WTC11 (cell line): ENCODE results near the gene KISS1R. TPM values are rescaled to one million over a fixed set of nuclear protein-coding genes. Genes with fewer than 3 reads are reported as not detected.

Source experiments
- ATAC-seq: fragments of 200-7000 bp; cut with Tn5 transposase; 2 replicates; pipeline ENCODE4 v1.10.0; 2021; ENCODE audit warnings: mild to moderate bottlenecking, moderate library complexity
- CTCF ChIA-PET: fragments of 300-600 bp; sonication (Branson Sonifier 250); formaldehyde crosslinking; loops from one replicate; lab custom pipeline; 2021; ENCODE audit warnings: antibody characterized with exemption; lab: Charles Lee
- POLR2A ChIA-PET: fragments of 350-600 bp; sonication (Branson Sonifier 250); formaldehyde crosslinking; loops from one replicate; lab custom pipeline; 2021; ENCODE audit warnings: antibody characterized with exemption; lab: Charles Lee
- DNase-seq: peaks from one replicate; pipeline ENCODE4 v3.0.0; 2021; ENCODE audit warnings: low spot score
- H3K27ac Mint-ChIP-seq: 2 replicates; pipeline ENCODE4 v1.8.0; 2021; ENCODE audit warnings: mixed read lengths
- H3K27me3 Mint-ChIP-seq: 2 replicates; pipeline ENCODE4 v1.8.0; 2021; ENCODE audit warnings: low read depth, mild to moderate bottlenecking, moderate library complexity, mixed read lengths
- H3K36me3 Mint-ChIP-seq: 2 replicates; pipeline ENCODE4 v1.8.0; 2021; ENCODE audit warnings: mixed read lengths
- H3K4me1 Mint-ChIP-seq: 2 replicates; pipeline ENCODE4 v1.8.0; 2022; ENCODE audit warnings: mixed read lengths
- H3K4me3 Mint-ChIP-seq: 2 replicates; pipeline ENCODE4 v1.8.0; 2021; ENCODE audit warnings: mild to moderate bottlenecking, moderate library complexity, mixed read lengths
- H3K9me3 Mint-ChIP-seq: 2 replicates; pipeline ENCODE4 v1.8.0; 2021; ENCODE audit warnings: mixed read lengths
- ESRRA ChIP-seq: sonication (generic); formaldehyde crosslinking; IDR thresholded peaks from 2 replicates; pipeline ENCODE4 v1.8.1; 2022; ENCODE audit warnings: mild to moderate bottlenecking, missing genetic modification reagents, borderline replicate concordance
- ETV6 ChIP-seq: sonication (generic); formaldehyde crosslinking; IDR thresholded peaks from 2 replicates; pipeline ENCODE4 v1.8.1; 2022; ENCODE audit warnings: mild to moderate bottlenecking, missing genetic modification reagents
- KAT7 ChIP-seq: sonication (generic); formaldehyde crosslinking; IDR thresholded peaks from 2 replicates; pipeline ENCODE4 v1.8.1; 2023; ENCODE audit warnings: missing genetic modification reagents, mild to moderate bottlenecking, borderline replicate concordance
- MYBL2 ChIP-seq: sonication (generic); formaldehyde crosslinking; IDR thresholded peaks from 2 replicates; pipeline ENCODE4 v1.8.1; 2023; ENCODE audit warnings: mild to moderate bottlenecking, moderate library complexity, missing genetic modification reagents
- NR2C2 ChIP-seq: sonication (generic); formaldehyde crosslinking; IDR thresholded peaks from 2 replicates; pipeline ENCODE4 v1.8.0; 2022; ENCODE audit warnings: mild to moderate bottlenecking, missing genetic modification reagents
- PRRX2 ChIP-seq: fragments of 250-450 bp; sonication (Bioruptor Pico); IDR thresholded peaks from 2 replicates; pipeline ENCODE4 v1.8.0; 2021; ENCODE audit warnings: mild to moderate bottlenecking
- SMAD3 ChIP-seq: sonication (generic); formaldehyde crosslinking; IDR thresholded peaks from 2 replicates; pipeline ENCODE4 v1.8.0; 2022; ENCODE audit warnings: missing genetic modification reagents, mild to moderate bottlenecking, borderline replicate concordance
- SMAD4 ChIP-seq: sonication (generic); formaldehyde crosslinking; IDR thresholded peaks from 2 replicates; pipeline ENCODE4 v1.8.0; 2022; ENCODE audit warnings: mild to moderate bottlenecking, missing genetic modification reagents
- TCF7 ChIP-seq: sonication (generic); formaldehyde crosslinking; IDR thresholded peaks from 2 replicates; pipeline ENCODE4 v1.8.0; 2022; ENCODE audit warnings: mild to moderate bottlenecking, low read depth, missing genetic modification reagents, moderate library complexity
- ZNF121 ChIP-seq: sonication (generic); formaldehyde crosslinking; IDR thresholded peaks from 2 replicates; pipeline ENCODE4 v1.8.0; 2023; ENCODE audit warnings: missing genetic modification reagents
- ZNF219 ChIP-seq: sonication (generic); formaldehyde crosslinking; IDR thresholded peaks from 2 replicates; pipeline ENCODE4 v1.8.0; 2023; ENCODE audit warnings: missing genetic modification reagents, mild to moderate bottlenecking, borderline replicate concordance
- ZNF416 ChIP-seq: fragments of 250-450 bp; sonication (Bioruptor Pico); IDR thresholded peaks from 2 replicates; pipeline ENCODE4 v1.9.0; 2021; ENCODE audit warnings: mild to moderate bottlenecking, inconsistent platforms
- ZNF423 ChIP-seq: fragments of 250-450 bp; sonication (Bioruptor Pico); IDR thresholded peaks from 2 replicates; pipeline ENCODE4 v2.1.2; 2022; ENCODE audit warnings: mild to moderate bottlenecking, moderate library complexity
- total RNA-seq: library from RNA; stranded (reverse); gene quantifications from 3 replicates; pipeline ENCODE4 v1.2.3, GENCODE V29; 2021
- TF ChIP-seq, protein P1 (sequence below): sonication (generic); formaldehyde crosslinking; conservative IDR thresholded peaks from 2 replicates; pipeline ENCODE4 v1.8.1; 2022; ENCODE audit warnings: mild to moderate bottlenecking, missing genetic modification reagents
- TF ChIP-seq, protein P2 (sequence below): sonication (generic); formaldehyde crosslinking; IDR thresholded peaks from 2 replicates; pipeline ENCODE4 v1.8.0; 2023; ENCODE audit warnings: missing genetic modification reagents, mild to moderate bottlenecking, borderline replicate concordance
- TF ChIP-seq, protein P3 (sequence below): sonication (generic); formaldehyde crosslinking; IDR thresholded peaks from 2 replicates; pipeline ENCODE4 v1.8.1; 2023; ENCODE audit warnings: mild to moderate bottlenecking, moderate library complexity, missing genetic modification reagents

KISS1R gene
- total RNA-seq, 1 experiment from 2014 or later = 2.9 TPM

DNA sequence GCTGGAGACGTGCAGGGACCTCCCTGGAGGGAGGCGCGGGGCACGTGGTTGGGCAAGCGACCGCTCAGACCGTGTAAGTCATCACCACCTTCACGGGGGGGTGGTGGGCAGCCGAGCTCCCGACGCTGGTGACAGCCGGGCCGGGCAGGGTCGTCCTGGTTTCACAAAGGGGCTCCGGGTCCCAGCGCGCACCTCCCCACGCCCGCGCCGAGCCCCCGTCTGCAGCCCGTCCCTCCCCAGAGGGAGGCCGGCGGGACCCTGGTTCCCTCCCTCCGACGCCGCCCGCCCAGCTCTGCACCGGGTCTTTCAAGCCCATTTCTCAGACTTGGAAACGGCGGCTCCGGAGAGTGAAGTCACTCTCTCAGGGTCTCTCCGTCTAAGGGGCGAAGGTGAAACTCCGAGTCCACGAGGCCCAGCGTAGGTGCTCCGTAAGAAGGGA is 8.0 kb downstream of the KISS1R start (continued):
- TF ChIP-seq, protein P1, sequence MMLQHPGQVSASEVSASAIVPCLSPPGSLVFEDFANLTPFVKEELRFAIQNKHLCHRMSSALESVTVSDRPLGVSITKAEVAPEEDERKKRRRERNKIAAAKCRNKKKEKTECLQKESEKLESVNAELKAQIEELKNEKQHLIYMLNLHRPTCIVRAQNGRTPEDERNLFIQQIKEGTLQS = no peak
- TF ChIP-seq TCF7 (CRISPR knock-in tag) = no peak
- no peak for TF ChIP-seq MYBL2 (CRISPR knock-in tag)

DNA sequence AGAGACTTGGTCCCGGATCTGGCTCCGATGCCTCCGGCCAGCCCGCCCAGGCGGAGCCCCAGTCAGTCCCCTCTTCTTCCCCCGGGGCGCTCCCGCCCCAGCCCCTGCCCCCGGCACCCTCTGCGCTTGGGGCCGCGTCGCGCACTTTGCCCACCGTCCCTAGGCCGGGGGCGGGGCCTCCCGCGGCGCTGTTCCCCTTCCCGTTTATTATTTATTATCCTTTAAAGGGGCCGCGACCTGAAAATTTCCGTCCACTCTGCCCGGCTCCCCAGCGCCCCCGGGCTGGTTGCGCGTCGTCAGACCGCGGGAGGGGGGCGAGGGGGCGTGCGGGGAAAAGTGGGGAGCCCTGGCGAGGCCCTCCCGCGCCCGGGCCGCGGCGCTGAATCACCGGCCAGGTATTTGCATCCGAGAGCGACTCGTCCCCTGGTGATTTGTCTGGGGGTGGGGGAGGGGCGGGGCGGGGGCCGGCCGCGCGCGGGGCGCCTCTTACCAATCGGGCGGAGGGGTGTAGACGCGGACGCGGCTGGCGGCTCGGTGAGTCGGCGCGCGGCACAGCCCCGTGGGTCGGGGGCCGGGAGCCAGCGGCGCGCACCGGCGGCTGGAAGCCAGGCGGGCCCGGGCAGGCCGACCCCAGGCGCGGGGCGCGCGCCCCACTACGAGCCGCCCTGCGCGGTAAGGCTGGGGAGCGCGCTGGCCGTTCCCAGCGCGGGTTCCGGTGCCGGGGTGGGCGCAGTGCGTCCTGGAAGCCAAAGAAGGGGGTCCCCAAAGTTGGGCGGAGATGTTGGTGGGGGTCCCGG is 8.6 kb downstream of the KISS1R start, which contains the start of gene ARID3A:
TSS of gene ARID3A (plus strand) at position 510 of the 797 bp plus-strand sequence. CDS start 3,494 bp downstream, outside the sequence.
- H3K9me3 Mint-ChIP-seq = no peaks in the 10 kb centered on the region
- peak; percentile 85 for DNase-seq
- no peak within 1 kb of the TSS for H3K27ac Mint-ChIP-seq
- H3K4me3 Mint-ChIP-seq = peak within 1 kb of the TSS; percentile 75
- ChIA-PET CTCF (interaction anchor here (1.1 kb wide), 1 partner anchor 96 kb away, joined by 3 read pairs; no protein-coding TSS in a partner anchor), POLR2A (no interaction called here)
- TF ChIP-seq ZNF121 (peak; percentile 97), ETV6 (CRISPR knock-in tag) (peak; percentile 5; the same call in 1 of the 2 replicates), ESRRA (no peak), KAT7 (CRISPR knock-in tag) (0 out of 2 replicates have a peak, but pooled peaks have one; percentile 60)
- TF ChIP-seq, protein P2, sequence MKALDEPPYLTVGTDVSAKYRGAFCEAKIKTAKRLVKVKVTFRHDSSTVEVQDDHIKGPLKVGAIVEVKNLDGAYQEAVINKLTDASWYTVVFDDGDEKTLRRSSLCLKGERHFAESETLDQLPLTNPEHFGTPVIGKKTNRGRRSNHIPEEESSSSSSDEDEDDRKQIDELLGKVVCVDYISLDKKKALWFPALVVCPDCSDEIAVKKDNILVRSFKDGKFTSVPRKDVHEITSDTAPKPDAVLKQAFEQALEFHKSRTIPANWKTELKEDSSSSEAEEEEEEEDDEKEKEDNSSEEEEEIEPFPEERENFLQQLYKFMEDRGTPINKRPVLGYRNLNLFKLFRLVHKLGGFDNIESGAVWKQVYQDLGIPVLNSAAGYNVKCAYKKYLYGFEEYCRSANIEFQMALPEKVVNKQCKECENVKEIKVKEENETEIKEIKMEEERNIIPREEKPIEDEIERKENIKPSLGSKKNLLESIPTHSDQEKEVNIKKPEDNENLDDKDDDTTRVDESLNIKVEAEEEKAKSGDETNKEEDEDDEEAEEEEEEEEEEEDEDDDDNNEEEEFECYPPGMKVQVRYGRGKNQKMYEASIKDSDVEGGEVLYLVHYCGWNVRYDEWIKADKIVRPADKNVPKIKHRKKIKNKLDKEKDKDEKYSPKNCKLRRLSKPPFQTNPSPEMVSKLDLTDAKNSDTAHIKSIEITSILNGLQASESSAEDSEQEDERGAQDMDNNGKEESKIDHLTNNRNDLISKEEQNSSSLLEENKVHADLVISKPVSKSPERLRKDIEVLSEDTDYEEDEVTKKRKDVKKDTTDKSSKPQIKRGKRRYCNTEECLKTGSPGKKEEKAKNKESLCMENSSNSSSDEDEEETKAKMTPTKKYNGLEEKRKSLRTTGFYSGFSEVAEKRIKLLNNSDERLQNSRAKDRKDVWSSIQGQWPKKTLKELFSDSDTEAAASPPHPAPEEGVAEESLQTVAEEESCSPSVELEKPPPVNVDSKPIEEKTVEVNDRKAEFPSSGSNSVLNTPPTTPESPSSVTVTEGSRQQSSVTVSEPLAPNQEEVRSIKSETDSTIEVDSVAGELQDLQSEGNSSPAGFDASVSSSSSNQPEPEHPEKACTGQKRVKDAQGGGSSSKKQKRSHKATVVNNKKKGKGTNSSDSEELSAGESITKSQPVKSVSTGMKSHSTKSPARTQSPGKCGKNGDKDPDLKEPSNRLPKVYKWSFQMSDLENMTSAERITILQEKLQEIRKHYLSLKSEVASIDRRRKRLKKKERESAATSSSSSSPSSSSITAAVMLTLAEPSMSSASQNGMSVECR (CRISPR knock-in tag) = no peak
- peaks cover 6% of the 10 kb centered on the region for H3K36me3 Mint-ChIP-seq
- no peak for ATAC-seq
- H3K27me3 Mint-ChIP-seq = peaks cover 18% of the 10 kb centered on the region
- H3K4me1 Mint-ChIP-seq = peaks cover 17% of the 10 kb centered on the region

DNA sequence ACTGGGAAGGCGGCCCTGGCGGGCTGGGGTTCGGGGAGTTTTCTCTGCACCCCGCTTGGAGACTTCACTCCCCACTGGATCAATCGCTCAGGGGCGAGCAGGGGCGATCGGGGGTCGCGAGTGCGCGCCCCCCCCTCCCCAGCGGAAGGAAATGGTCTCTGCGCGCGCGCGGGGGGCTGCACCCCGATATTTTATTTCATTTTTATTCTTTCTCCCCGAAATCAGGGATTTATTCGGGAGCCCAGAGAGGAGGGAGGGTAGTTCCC is 9.1 kb downstream of the KISS1R start:
- no peak for ATAC-seq
- ChIA-PET POLR2A (no interaction called here), CTCF (no interaction called here)
- Mint-ChIP-seq H3K27ac (no peak overlapping the region), H3K4me1 (peaks cover 16% of the 10 kb centered on the region), H3K27me3 (peaks cover 13% of the 10 kb centered on the region), H3K9me3 (no peaks in the 10 kb centered on the region), H3K4me3 (peak overlapping the region; percentile 61), H3K36me3 (peaks cover 11% of the 10 kb centered on the region)
- TF ChIP-seq PRRX2 = no peak
- no peak for TF ChIP-seq NR2C2 (CRISPR knock-in tag)
- no peak for TF ChIP-seq ZNF423 (CRISPR knock-in tag)
- no peak for TF ChIP-seq SMAD4 (CRISPR knock-in tag)
- no peak for TF ChIP-seq ZNF416 (CRISPR knock-in tag)
- TF ChIP-seq ZNF219 (CRISPR knock-in tag) = no peak
- TF ChIP-seq SMAD3 (CRISPR knock-in tag) = no peak
- TF ChIP-seq, protein P3, sequence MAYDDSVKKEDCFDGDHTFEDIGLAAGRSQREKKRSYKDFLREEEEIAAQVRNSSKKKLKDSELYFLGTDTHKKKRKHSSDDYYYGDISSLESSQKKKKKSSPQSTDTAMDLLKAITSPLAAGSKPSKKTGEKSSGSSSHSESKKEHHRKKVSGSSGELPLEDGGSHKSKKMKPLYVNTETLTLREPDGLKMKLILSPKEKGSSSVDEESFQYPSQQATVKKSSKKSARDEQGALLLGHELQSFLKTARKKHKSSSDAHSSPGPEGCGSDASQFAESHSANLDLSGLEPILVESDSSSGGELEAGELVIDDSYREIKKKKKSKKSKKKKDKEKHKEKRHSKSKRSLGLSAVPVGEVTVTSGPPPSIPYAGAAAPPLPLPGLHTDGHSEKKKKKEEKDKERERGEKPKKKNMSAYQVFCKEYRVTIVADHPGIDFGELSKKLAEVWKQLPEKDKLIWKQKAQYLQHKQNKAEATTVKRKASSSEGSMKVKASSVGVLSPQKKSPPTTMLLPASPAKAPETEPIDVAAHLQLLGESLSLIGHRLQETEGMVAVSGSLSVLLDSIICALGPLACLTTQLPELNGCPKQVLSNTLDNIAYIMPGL = no peak
- no peak for DNase-seq
